ENCODE data around the gene ADRA2A.

The ADRA2A gene

GRCh38 chr10:111076682-111077478, at the start of gene ADRA2A:
TSS of gene ADRA2A (plus strand) at chr10:111077029. CDS start at chr10:111077997, 968 bp downstream.
- no peak for DNase-seq

GRCh38 chr10:111030042-111030750, 46.6 kb upstream of the ADRA2A start:
- DNase-seq: no peak

- no peak for DNase-seq
These were observed 42.1 kb upstream of the ADRA2A start for GRCh38 chr10:111034598-111035310.

GRCh38 chr10:111035542-111035941, 41.3 kb upstream of the ADRA2A start:
- DNase-seq: no peak

GRCh38 chr10:111037858-111038257, 39.0 kb upstream of the ADRA2A start:
- DNase-seq: no peak

GRCh38 chr10:111039522-111039921, 37.3 kb upstream of the ADRA2A start:
- no peak for DNase-seq

GRCh38 chr10:111057006-111057405, 19.8 kb upstream of the ADRA2A start:
- no peak for DNase-seq

- no peak for DNase-seq
These were observed 13.4 kb upstream of the ADRA2A start for GRCh38 chr10:111063471-111063870.

- DNase-seq: no peak
These were observed 4.6 kb upstream of the ADRA2A start for GRCh38 chr10:111072232-111072631.

- no peak for DNase-seq
These were observed 1.1 kb upstream of the ADRA2A start for GRCh38 chr10:111075577-111076185.

- no peak for DNase-seq
These were observed 593 bp upstream of the ADRA2A start for GRCh38 chr10:111076191-111076681.

- no peak for DNase-seq
These were observed 603 bp downstream of the ADRA2A start for GRCh38 chr10:111077479-111077784.

- DNase-seq: no peak
These were observed 1.1 kb downstream of the ADRA2A start for GRCh38 chr10:111077785-111078504.

GRCh38 chr10:111078505-111079185, 1.8 kb downstream of the ADRA2A start:
- no peak for DNase-seq

GRCh38 chr10:111079241-111079760, 2.5 kb downstream of the ADRA2A start:
- DNase-seq: no peak

- DNase-seq: no peak
These were observed 3.0 kb downstream of the ADRA2A start for GRCh38 chr10:111079781-111080180.

GRCh38 chr10:111080224-111080623, 3.4 kb downstream of the ADRA2A start:
- DNase-seq: no peak

GRCh38 chr10:111081595-111081994, 4.8 kb downstream of the ADRA2A start:
- no peak for DNase-seq

GRCh38 chr10:111082102-111082975, 5.5 kb downstream of the ADRA2A start:
- DNase-seq: no peak
